Ishikawa (cell line): ENCODE results near the gene PRKCZ.

ENCODE experiments used
- CEBPB ChIP-seq: IDR thresholded peaks from 2 replicates; pipeline ENCODE4 v1.6.1; 2012
- CREB1 ChIP-seq: IDR thresholded peaks from 2 replicates; pipeline ENCODE4 v1.6.1; 2012; ENCODE audit warnings: low read depth
- EGR1 ChIP-seq: IDR thresholded peaks from 2 replicates; pipeline ENCODE4 v1.6.1; 2012
- EP300 ChIP-seq: IDR thresholded peaks from 2 replicates; pipeline ENCODE4 v1.6.1; 2012; ENCODE audit warnings: borderline replicate concordance
- FOXM1 ChIP-seq: IDR thresholded peaks from 2 replicates; pipeline ENCODE4 v1.6.1; 2012; ENCODE audit warnings: low read depth, borderline replicate concordance
- MAX ChIP-seq: IDR thresholded peaks from 2 replicates; pipeline ENCODE4 v1.6.1; 2012
- NFIC ChIP-seq: IDR thresholded peaks from 2 replicates; pipeline ENCODE4 v1.6.1; 2012
- RAD21 ChIP-seq: IDR thresholded peaks from 2 replicates; pipeline ENCODE4 v1.6.1; 2012; ENCODE audit warnings: low read depth
- REST ChIP-seq: IDR thresholded peaks from 2 replicates; pipeline ENCODE4 v1.6.1; 2012; ENCODE audit warnings: low read depth, mild to moderate bottlenecking
- TAF1 ChIP-seq: IDR thresholded peaks from 2 replicates; pipeline ENCODE4 v1.6.1; 2012; ENCODE audit warnings: low read depth, mild to moderate bottlenecking
- TCF12 ChIP-seq: IDR thresholded peaks from 2 replicates; pipeline ENCODE4 v1.6.1; 2012; ENCODE audit warnings: low read depth
- TEAD4 ChIP-seq: IDR thresholded peaks from 2 replicates; pipeline ENCODE4 v1.6.1; 2012
- USF1 ChIP-seq: IDR thresholded peaks from 2 replicates; pipeline ENCODE4 v1.6.1; 2012
- YY1 ChIP-seq: IDR thresholded peaks from 2 replicates; pipeline ENCODE4 v1.6.1; 2012; ENCODE audit warnings: low read depth
- ZBTB7A ChIP-seq: IDR thresholded peaks from 2 replicates; pipeline ENCODE4 v1.6.1; 2012; ENCODE audit warnings: low read depth

Gene PRKCZ

GRCh38 chr1:2213576-2214505 lies 163.6 kb downstream of the PRKCZ start:
- TF ChIP-seq TCF12 (no peak), NFIC (no peak), ZBTB7A (no peak), CEBPB (no peak), TEAD4 (no peak), TAF1 (no peak; the same call in 1 of the 2 replicates), REST (no peak), RAD21 (no peak)

DNA sequence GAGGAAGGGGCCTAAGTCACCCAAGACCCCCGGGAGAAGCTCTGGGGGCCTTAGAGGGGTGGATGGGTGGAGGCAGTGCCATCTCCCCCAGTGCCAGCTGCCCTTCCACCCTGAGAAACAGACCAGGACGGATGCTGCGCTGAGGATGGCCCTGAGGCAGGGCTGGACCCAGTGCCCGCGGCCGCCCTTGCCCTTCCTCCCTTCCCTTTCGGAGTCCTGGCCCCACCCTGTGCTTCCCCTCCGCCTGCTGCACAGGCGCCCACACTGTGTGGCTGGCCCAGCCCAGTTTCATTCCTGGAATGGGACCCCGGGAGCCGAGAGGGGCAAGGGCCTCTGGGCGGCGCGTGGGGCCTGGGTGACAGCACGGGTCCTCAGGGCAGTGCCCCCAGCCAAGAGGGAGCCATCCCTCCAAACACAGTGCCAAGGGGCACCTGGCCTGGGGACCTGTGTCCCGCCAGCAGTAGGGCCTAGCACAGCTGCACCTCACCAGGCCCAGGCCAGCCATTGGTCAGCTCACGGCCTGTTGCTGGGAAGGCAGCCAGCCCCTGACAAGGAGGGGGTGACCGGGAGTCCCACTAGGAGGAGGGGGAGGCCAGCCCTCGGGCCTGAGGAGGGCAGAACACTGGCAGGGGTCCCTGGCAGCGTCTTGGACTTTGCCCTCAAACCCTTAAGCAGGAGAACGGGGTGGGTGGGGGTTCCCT lies 164.5 kb downstream of the PRKCZ start:
- TF ChIP-seq ZBTB7A (no peak), REST (no peak), NFIC (no peak), EP300 (no peak), CREB1 (no peak), MAX (no peak), TEAD4 (no peak), EGR1 (no peak), RAD21 (no peak), USF1 (no peak), TCF12 (no peak), YY1 (no peak), CEBPB (no peak), FOXM1 (no peak), TAF1 (no peak)

- no peak for TF ChIP-seq MAX
- no peak for TF ChIP-seq FOXM1
- no peak for TF ChIP-seq YY1
- no peak for TF ChIP-seq TEAD4
- TF ChIP-seq CREB1 = no peak
- TF ChIP-seq ZBTB7A = no peak
- TF ChIP-seq TAF1 = no peak
- TF ChIP-seq TCF12 = no peak
- TF ChIP-seq REST = no peak
- TF ChIP-seq RAD21 = no peak
- TF ChIP-seq NFIC = no peak
- no peak for TF ChIP-seq CEBPB
- TF ChIP-seq EP300 = no peak
- no peak for TF ChIP-seq USF1
- no peak for TF ChIP-seq EGR1
These were observed 165.1 kb downstream of the PRKCZ start for GRCh38 chr1:2215329-2215728.
